Activated CD8-positive, alpha-beta memory T cell treated with anti-CD3 and anti-CD28 coated beads, Interleukin-2, amount 50 U/mL, for 48 hours (primary cell): Measurements from ENCODE around the gene UFSP1.

ENCODE experiments used
- DNase-seq: peaks from one replicate; pipeline ENCODE4 v3.0.0-alpha.2; 2020

Gene UFSP1

DNA sequence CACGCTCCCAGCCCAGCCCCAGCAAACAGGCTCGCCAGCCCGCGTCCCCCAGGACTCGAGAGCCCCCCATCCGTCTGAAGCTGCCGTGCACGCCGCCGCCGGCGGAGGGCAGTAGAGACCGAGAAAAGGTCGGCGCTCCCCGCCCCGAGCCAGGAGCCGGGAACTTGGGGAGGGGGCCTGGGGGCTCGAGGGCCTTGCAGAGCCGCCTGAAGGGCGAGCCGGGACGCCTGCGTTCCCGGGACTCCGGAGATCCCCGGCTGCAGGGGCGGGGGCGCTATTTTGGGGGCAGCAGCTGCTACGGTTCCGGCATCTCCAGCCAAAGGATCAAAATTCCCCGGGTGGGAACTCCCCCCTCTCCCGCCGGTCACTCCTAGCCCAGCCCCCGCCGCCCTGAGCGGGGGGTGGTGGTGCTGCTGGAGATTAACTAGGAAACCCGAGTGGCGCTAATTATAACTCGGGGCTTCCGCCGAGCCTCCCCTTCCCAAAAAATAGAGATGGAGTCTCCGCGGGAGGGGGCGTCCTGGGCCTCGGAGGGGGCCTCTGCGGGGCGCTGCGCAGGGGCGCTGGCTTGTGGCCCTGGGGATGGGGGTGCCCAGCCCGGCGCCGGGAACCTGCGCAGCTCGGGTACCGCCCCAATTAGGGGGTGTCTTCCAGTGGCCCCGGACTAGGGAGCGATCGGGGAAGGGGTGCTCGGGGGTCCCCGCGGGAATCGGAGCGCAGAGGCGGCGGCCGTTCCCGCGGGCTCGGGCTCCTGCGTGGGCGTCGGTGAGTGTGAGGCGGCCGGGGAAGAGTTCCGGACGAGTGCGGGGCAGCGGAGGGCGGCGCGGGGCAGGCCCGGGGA lies 5.6 kb upstream of the UFSP1 start:
- DNase-seq, result peak; percentile 88

DNA sequence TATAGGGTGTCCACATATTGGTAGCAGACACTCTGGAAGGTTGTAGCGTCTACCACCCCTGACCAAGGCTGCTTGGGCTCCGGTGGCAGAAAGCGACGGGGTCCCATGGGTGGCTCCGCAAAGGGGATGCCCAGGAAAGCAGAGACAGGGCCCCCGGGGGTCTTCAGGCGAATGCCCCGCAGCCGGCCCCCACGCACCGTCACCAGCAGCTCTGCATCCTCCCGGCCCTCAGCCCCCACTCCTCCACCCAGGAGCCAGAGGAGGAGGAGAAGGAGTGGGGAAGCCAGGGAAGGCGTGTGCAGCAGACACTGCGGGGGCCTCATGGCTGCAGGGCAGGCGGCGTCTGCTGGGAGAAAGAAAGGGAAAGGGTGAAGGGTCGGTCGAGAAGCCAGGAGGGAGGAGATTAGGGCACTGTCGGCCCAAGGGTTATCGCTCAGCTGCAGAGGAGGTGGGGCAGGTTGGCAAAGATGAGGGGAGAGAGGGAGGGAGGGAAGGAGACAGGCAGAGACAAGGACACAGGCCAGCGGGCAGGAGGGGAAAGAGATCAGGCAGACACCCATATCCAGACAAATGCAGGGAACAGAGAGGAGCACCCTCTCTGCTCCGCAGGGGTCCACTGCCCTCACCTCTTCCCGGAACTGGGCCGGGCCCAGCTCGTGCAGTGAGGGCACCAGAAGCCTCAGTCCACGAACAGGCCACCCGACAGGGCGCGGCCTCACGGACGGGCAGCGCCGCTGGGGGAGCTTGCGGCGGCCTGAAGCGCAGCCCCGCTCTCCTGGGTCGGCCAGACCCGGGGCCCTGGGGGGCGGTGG lies 4.6 kb upstream of the UFSP1 start:
- DNase-seq, result no peak

DNA sequence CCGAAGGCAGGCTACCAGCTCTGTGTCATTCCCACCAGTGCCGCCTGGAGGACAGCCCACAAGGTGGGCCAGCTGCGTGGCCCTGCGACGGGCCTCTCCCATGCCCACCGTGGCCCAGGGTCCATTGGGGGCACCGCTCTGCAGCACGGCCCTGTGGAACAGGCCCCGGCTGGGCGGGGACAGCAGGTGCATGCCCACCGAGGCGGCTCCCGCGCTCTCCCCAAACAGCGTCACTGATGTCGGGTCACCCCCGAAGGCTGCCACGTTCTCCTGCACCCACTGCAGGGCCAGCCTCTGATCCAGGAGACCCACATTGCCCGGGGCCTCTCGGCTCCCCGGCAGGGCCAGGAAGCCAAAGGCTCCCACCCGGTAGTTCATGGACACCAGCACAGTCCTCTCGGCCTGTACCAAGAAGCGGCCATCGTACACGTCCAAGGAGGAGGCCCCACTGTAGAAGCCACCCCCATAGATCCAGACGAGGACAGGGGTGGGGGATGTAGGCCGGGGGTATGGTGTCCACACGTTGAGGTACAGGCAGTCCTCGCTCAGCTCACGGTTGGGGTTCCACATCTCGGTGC lies 3.9 kb upstream of the UFSP1 start:
- DNase-seq, result no peak

DNA sequence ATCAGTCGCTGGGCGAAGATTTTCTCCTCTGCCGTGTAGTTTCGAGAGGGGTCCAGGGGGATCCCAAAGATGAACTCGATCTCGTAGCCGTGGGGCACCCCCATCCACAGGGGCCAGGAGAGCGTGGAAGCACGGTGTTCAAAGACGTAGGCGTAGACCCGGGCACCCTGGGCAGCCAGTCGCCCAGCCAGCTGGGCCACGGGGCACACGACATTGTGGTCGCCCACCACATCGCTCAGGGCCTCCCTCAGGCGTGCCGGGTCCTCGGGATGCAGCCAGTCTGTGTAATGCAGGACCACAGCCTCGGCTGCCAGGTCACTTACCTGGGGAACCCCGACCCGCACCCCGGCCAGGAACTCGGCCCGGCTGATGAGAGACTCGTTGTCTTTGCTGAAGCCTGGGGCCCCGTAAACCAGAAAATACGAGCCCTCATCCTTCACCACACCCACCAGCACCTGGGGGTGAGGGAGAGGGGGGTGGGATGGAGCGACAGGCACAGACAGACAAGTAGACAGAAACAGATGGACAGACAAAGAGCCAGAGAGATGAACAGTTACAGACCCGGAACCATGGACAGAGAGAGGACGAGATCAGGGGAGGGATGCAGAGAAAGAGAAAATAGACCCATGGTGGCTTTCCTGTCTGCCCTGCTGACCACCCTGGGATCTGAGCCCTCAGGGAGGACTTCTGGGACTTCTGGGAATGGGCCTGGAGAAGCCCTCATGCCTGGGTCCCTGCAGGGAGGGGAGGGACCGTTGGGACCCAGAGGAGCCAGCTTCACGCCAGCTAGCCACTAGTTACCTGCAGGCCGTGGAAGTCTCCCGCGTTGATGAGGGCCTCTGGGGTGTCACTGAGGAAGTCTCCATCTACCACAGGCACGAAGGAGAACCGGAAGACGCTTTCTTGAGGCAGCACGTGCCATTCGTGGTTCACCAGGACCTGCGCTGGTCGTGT lies 3.1 kb upstream of the UFSP1 start:
- no peak for DNase-seq

DNA sequence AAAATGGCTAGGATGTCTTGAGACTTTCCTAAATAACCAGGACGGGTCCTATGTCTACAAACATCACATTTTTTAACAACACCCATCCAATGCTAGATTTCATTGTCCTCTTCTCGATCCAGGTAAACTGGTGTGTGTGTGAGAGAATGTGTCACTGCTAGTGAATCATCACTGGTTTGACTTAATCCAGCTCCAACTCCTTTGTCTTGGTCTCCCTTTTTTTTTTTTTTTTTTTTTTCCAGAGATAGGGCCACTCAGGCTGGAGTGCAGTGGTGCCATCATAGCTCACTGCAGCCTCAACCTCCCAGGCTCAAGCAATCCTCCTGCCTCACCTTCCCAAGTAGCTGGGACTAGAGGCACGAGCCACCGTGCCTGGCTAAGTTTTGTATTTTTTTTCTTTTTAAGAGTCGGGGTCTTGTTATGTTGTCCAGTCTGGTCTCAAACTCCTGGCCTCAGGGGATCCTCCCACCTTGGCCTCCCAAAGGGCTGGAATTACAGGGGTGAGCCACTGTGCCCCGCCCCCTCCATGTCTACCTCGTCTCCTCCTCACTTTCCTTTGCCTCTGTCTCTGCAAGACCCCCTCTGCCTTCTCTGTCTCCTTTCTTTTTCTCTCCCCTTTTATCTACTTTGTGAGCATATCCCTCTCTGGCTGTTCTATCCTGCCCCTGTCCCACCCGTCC lies 2.2 kb upstream of the UFSP1 start:
- no peak for DNase-seq

DNA sequence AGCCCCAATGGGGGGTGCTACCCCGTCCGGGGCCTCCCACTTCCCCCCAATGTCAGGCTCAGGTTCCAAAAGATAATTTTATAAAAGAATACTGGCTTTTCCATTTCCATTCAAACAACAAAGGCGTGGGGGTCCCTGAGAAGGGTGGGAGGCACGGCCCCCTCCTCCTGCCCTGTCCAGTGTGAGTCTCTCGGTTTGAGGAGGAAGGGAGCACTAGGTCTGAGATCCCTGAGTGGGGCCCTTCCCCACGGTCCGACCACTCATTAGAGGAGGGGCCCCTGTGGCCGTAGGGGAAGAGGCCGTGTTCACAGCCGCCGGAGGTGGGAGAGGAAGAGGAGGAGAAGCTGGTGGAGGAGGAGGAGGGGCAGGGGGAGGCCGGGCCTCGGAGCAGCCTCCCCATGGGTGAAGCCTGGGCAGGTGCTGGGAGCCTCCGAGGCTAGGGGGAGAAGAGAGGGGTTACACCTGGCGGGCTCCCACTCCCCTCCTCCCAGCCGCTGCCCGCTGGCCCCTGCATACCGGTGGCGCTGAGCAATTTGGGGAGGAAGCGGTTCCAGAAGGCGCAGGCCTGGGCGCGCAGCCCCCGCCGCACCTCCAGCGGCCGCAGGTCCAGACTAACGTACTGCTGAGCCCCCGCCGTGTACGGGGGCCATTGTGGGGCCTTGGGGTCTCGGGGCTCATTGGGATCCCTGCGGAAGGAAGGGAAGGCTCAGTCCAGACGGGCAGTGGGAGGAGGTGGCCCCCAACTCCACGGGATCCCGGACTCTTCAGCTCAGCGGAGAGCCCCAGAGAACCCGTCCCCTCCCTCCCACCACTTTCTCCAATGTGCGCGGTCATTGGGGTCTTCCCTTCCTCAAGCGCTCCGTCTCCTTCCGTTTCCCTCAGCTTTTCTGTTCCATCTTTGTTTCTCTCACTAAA lies 1.4 kb upstream of the UFSP1 start:
- DNase-seq, result no peak

DNA sequence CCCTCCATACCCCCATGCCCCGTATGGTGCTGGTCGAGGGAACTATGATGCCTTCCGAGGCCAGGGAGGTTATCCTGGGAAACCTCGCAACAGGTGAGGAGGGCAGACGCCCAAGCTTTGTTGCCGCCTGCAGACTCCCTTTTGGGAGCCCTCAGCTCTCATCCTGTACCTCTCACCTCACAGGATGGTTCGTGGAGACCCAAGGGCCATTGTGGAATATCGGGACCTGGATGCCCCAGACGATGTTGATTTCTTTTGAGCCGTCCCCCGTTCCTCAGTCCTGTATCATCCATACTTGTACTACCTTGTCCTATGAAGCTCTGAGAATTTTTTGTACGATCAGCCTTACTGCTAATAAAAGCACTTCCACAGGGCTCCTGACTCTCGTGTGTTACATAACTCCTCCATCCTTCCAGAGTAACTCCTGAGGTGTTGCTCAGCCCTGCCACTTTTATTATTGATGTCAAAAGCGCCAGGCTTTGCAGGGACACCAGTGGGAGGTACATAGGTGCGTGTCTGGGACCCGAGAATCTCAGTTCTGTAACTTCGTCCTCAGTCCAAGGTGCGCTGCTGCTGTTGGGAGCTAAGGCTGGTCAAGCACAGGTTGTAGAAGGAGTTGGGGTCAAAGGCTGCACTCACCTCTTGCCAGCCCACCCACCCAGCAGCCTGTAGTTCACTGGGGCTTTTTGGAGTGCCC lies 1.1 kb downstream of the UFSP1 start:
- DNase-seq, result peak; percentile 64

DNA sequence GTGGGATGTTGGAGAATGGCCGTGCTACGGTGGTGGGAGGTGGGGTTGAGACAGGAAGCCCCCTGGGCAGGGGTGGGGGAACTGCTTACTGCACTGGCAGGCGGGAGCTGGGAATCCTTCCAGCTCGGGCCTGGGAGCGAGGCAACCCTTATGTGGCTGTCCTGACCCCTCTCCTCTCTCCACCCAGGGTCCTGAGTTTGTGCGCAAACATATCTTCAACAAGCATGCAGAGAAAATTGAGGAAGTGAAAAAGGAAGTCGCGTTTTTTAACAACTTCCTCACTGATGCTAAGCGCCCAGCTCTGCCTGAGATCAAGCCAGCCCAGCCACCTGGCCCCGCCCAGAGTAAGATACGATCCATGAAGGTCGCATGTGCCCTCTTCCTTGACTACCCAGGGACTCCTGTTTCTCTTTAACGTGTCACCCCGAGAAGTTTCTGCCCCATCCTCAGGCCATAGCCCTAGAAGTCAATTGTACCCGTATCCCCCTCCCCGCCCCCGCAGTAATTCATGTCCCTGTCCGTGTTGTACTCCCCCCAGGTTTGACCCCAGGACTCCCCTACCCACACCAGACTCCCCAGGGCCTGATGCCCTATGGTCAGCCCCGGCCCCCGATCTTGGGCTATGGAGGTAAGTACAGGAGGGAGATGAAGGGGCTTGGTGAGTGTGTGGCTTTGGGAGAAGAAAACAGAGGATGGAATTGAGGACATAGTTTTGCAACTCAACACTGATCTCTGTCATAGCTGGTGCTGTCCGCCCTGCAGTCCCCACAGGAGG lies 1.8 kb downstream of the UFSP1 start:
- DNase-seq, result peak; percentile 69

DNA sequence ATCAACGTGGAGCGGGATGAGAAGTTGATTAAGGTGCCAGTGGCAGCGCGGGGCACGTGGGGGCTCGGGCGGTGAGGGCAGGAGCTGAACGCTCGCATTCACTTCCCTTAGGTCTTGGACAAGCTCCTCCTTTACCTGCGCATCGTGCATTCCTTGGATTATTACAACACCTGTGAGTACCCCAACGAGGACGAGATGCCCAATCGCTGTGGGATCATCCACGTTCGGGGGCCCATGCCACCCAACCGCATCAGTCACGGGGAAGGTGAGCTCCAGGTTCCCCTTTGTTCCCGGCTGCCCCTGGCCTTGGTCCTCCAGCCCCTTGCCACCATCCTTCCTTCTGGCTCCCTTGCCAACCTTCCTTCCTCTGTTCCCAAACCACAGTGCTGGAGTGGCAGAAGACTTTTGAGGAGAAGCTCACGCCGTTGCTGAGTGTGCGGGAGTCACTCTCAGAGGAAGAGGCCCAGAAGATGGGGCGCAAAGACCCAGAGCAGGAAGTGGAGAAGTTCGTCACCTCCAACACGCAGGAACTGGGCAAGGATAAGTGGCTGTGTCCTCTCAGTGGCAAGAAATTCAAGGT lies 2.5 kb downstream of the UFSP1 start:
- DNase-seq, result no peak

DNA sequence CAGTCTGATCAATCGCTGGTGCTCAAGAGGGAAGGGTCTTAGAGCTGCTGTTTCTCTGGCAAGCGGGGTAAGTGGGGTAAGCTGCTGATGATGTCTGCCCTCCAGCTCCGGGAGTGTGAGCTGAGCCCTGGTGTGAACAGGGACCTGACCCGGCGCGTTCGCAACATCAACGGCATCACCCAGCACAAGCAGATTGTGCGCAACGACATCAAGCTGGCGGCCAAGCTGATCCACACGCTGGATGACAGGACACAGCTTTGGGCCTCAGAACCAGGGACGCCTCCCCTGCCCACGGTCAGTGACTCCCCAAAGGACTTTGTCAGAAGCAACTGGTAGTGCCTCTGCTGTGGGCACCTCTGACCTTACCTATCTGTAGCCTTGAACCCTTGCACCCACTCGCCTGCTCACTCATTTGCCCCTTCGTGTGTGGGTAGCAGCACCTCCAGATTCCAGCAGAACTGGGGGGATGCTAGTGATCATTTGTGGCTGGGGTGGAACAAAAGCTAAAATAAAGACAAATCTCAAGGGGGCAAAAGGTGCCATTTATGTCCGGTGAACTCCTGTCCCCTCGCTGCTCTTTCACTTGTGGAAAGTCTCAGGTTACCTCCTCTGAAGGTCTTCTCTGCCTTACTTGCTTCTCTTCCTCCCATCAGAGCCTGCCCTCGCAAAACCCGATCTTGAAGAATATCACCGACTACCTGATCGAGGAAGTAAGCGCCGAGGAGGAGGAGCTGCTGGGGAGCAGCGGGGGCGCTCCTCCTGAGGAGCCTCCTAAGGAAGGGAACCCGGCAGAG lies 3.2 kb downstream of the UFSP1 start:
- no peak for DNase-seq

DNA sequence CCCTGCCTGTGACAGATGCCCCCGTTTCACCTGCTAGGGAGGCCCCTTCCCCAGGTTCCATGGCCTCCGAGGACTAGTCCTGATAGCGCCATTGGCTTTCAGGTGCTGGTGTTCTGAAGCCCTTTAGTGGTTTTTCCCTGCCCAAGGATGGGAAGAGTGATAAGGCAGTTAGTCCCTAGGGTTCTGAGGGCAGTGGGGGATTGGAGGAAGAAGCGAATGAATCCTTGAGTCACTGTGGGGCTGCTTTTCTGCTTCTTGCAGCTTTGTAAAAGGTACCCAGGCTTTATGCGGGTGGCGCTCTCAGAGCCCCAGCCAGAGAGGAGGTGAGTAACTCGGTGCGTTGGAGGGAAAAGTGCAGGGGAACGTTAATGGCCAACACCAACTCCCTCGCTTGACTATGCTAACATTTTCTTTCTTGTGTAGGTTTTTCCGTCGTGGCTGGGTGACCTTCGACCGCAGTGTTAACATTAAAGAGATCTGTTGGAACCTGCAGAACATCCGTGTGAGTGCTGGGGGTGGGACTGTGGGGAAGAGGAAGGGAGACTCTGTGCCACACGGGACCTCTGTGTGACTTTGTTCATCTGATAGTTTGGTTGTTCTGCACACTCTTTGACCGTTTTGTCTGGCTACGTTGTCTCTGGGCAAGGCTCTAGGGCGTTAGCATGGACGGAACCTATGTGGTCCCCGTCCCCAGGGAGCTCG lies 3.9 kb downstream of the UFSP1 start:
- no peak for DNase-seq

DNA sequence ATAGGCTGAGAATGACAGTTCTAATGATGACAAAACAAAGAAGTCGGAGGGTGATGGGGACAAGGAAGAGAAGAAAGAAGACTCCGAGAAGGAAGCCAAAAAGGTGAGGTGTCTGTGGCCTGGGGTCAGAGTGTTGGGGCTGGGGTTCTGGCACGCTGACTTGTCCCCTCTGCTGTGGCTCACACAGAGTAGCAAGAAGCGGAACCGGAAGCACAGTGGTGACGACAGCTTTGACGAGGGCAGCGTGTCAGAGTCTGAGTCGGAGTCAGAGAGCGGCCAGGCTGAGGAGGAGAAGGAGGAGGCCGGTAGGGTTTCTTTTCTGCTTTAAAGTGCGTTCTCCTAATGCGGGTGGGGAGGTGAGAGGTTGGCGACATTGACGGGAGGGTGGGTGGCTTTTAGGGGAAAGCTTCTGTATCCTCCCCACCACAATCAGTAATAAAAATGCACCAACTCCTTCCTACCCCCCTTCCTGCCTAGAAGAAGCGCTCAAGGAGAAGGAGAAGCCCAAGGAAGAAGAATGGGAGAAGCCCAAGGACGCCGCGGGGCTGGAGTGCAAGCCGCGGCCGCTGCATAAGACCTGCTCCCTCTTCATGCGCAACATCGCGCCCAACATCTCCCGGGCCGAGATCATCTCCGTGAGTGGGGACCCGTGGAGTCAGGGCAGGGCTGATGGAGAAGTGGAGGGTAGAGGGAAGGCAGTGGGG lies 4.6 kb downstream of the UFSP1 start:
- DNase-seq, result no peak

DNA sequence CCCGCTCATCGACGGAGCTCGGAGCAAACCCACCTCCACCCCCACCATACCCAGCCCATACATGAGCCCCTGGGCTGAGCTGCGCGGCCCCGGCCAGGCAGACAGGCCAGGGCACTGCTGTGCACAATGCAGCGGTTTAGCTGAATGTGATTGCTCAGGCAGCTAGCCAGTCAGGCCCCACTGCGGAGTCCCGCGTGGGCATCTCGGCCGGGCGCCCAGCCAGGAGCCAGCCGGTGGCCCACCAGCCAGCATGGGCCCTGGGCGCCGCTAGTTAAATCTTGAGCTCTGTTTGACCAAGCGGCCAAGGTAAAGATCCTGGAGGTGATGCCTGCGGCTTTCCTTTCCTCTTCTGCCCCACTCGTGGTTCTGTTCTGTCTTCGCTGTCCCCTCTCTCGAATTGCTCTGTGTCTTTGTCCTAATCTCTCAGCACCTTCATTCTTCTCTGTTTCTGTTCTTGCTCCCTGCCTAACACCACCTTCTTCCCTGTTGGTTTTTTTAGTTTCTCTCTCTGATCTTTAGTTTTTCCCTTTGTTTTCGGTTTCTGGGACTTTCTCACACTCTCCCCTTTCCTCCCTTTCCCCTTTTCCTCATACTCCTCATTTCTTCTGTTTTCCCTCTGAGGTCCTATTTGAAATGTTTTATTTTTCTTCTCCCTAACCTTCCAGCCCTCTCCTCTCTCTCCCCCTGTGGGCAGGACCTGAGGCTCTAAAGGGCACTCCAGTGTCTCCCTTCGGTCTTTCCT lies 6.6 kb downstream of the UFSP1 start:
- DNase-seq, result no peak

DNA sequence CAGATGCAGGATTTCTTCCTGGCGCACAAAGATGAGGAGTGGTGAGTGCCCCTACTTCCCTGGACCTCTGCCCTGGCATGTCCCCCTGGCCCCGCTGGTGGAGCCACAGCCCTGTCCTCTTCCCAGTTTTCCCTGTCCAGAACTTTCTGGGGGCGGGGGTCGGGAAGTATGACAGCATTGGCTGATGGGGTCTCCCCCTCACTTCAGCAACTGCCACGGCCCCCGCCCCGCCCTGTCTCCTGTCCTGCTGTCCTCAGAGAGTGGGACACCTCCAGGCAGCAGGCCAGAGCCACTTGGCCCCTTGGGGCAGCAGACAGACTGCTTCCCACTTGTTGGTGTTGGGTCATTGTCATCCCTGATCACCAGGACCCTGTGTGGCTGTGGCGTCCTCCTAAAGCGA lies 7.3 kb downstream of the UFSP1 start:
- DNase-seq, result no peak

DNA sequence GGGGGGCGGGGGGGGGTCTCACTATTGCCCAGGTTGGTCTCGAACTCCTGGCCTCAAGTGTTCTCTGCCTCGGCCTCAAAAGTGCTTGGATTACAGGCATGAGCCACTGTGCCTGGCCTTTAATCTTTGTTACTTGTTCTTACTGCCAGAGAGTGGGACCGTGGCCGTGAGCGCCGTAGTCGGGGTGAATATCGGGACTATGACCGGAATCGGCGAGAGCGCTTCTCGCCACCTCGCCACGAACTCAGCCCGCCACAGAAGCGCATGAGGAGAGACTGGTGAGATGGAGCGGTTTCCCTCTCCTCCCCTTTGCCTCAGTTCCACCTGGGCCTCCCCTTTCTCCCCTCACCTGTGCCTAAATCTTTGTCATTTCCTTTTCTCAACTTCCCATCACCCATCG lies 8.4 kb downstream of the UFSP1 start:
- no peak for DNase-seq

DNA sequence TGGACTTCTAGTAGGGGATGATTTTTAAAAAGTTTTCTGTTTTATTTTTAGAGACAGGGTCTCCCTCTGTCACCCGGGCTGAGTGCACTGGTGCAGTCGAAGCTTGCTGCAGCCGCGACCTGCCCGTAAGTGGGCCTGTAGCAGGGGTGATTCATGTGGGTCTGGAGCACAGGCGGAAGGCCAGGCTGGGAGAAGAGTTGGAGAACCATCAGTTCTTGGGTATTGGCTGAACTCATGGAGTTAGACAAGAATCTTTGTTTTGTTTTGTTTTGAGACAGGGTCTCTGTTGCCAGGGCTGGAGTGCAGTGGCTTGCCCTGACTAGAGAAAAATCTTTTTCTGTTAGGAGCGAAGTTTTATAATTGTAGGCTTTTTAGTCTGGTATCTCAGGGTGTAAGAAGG lies 8.9 kb downstream of the UFSP1 start:
- DNase-seq, result no peak
